ENCODE results near the gene KCNB1.

The KCNB1 gene

GRCh38 chr20:49408509-49409104, 73.9 kb downstream of the KCNB1 start:
- no peak for DNase-seq

DNA sequence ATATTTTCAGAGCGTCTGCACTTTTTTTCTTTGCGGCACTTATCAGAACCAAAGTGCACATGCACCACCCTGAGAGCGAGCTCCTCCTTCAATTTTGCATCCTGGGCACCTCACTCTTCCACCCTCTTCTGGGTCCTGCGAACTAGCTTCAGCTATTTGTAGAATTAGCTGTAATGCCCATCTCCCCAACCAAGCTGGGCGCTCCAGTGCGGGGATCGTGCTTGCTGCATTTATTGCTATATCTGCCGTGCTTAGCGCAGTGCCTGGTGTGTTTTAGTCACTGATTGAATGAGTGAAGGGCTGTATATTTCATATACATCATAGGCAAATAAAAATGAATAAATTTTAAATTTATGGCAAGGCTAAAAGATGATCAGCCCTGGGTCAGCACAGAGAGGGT, 75.8 kb downstream of the KCNB1 start:
- no peak for DNase-seq

DNA sequence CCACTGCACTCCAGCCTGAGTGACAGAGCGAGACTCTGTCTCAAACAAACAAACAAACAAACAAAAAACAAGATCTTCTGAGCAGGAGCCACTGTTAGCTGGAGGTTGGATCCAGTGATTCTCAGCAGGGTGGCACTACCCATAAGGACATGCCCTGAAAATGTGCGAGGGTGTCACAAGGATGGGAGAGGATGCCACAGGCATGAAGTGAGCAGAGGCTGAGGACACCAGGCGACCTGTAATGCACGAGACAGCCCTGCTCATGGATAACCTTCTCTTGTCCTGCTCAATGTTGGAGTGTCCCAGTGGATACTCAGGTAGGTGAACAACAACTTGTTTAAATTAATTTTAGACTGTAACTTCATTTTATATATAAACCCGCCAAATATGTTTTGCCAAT, 76.8 kb downstream of the KCNB1 start:
- no peak for DNase-seq

DNA sequence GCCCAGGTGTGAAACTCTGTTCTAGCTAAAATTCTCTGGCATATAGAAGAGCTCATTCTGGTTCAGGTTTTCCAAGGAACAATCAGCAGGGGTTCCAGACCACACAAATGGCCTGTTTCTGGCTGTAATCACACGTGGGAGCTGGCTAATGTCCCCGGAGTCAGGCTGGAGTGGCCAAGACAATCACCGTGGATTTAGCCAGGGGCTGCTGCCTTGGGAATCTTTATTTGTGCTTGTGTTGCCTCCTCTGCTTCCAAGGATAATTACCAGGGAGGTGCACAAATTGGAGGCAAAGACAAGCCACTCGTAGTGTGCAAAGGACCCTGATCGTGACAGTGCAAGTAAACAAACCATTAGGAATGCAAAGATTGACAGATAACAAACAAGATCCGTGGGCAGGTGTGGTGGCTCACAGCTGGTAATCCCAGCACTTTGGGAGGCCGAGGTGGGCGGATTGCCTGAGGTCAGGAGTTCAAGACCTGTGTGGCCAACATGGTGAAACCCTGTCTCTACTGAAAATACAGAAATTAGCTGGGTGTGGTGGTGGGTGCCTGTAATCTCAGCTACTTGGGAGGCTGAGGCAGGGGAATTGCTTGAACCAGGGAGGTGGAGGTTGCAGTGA, 77.3 kb downstream of the KCNB1 start:
- no peak for DNase-seq

- DNase-seq: no peak
Measured at GRCh38 chr20:49404461-49404860, 78.0 kb downstream of the KCNB1 start.

- no peak for DNase-seq
Measured at GRCh38 chr20:49403911-49404310, 78.6 kb downstream of the KCNB1 start.

DNA sequence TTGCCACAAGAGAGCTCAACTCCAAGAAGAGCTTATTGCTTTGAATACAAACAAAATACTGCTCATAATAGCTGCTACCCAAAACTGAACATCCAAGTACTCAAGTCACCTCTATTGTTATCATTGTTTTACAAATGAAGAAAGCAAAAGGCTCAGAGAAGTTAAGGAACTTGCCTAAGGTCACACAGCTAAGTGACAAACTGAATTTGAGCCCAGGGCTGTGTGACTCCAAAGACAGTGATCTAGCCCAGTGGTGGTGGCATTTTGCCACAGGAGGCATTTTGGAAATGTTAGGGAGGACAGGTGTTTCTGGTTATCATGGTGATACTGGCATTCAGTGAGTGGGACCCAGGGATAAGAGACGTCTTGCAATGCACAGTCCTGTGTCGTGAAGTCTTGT, 79.5 kb downstream of the KCNB1 start:
- DNase-seq: no peak

DNA sequence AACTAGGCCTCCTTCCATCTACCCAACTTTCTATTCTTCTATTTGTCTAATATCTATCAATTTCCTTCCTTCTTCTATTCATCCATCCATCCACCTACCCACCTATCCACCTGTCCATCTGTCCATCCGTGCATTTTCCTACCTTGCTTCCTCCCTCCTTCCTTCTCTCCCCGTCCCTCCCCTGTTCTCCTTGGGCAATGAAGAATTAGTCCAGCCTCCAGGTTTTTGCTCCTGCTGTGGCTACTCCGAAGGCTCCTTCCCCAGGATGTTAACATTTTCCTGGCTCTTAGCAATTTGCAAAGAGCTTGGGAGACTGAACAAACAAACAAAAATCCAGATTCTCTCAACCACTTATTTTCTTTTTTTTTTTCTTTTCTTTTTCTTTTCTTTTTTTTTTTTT, 81.6 kb downstream of the KCNB1 start:
- no peak for DNase-seq

- no peak for DNase-seq
Measured at GRCh38 chr20:49400410-49400809, 82.1 kb downstream of the KCNB1 start.

DNA sequence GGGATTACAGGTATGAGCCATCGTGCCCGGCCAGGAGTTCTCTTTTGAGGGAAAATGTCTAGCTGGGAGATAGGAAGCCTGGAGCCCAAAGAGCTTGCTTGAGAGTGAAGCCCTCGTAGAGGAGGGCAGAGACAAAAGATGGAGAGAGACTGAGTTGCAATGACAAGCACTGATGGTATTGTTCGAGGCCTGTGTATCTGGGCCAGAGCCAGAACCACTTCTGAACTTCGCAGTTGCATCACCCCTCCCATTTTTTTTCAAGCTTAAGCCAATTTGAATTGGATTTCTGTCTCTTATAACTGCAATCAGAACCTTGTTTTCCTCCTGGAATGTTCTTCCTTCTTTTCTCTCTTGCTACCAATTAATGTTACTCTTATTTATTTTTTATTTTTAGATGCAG, 83.1 kb downstream of the KCNB1 start:
- DNase-seq: no peak

DNA sequence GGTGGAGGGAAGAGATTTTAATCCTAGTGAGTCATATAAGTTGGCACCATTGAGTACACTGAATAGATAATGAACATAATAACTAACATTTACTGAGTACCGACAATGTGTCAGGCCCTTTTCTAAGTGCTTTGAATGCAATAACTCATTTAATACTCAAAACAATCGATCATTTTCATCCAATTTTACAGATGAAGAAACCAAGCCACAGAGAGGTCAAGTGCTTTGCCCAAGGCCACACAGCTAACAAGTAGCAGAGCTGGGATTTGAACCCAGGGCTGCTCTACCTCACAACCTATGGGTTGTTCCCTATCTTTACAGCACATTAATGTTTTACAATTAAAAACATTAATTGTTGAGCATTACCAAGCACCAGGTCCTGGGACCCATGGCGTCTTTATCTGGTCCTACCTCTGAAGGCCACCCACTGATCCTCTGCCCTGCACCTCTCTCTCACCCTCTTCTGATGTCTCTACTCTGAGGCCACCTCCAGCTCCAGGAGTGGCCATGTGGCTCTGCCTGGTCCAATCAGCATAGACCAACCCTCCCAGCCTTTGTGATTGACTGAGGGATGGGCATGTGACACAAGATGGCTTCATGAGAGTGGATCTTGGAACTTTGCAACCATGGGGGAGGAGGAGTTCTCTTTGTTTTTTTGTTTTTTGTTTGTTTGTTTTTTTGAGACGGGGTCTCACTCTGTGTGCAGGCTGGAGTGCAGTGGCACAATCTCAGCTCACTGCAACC, 83.9 kb downstream of the KCNB1 start:
- no peak for DNase-seq

DNA sequence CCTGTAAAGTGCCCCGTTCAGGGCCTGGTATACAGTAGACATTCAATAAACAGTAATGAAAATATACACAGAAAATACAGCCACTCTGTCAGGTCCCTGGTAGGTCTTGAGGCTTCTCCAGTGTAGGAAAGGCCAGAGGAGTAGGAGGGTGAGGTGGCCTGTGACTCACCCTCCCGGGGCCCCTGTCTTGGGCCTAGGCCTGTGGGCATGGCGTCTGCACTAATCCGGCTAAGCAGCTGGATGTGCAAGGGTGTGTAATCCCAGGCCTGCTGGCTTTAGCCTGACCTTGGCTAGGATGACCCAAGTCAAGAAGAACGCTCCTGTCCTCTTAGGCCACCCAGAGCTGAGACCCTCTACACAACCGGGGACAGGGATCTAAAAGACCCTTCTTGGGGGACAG, 84.9 kb downstream of the KCNB1 start:
- DNase-seq: no peak

DNA sequence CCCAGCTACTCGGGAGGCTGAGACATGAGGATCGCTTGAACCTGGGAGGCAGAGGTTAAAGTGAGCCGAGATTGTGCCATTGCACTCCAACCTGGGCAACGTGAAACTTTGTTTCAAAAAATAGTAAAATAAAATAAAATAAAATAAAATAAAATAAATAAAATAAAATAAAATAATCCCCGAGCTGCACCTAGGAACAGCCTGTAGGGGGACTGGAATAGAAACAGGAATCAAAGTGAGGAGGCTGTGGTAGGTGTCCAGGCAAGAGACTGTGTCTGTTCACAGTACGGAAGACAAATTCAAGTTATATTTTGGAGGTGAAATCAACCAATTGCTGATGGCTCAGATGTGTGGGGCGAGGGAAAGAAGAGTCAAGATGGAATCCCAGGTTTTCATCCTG, 86.2 kb downstream of the KCNB1 start:
- no peak for DNase-seq

DNA sequence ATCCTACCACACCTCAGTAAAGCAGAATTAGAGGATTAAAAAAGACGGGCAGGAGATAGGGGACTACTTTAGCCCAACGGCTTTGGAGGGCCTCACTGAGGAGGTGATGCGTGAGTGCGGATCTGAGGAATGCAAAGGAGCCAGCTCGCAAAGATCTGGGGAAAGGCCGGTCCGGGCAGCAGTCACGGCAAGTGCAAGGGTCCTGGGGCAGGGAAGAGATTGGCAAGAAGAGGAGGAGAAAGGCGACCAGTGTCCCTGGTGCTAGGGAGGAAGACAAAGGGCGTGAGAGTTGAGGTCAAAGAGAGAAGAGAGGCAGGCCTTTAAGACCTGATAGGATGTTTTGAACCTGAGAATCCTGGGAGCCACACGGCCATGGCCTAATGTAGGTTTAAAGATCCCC, 86.8 kb downstream of the KCNB1 start:
- DNase-seq: no peak

DNA sequence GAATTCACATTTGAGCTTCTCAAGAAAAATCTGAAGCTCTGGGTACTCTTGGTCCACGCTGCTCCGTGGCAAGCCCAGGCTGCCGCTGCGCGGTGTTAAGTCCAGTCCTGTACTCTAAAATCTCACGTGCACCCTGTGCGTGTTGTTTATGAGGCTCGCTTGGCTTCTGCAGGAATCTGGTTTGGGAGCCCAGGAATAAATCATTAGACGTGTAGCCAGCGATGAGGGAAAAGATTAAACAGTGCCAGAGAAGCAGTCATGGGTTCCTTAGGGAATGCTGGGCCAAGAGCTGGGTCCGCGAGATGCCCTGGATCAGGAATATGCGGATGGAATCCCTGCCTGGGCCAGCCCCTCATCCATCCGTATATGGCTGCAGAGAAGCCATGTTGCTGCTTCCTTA, 87.3 kb downstream of the KCNB1 start:
- no peak for DNase-seq

DNA sequence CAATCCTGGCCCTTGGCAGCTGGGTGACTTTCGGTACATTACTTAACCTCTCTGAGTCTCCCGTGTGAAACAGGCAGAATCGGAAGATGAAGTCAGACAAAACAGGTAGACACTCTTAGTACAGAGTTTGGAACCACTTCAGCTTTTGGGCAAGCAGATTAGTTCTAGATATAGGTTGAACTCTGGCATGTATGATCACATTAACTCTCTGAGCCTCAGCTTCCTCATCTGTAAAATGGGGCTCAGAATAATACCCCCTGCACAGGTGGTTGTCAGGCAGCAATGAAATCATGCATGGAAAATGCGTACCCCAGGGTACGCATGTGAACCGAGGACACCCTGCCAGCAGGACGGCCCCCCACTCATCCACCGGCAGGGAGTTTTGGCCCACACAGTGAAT, 87.7 kb downstream of the KCNB1 start:
- DNase-seq: no peak

GRCh38 chr20:49394264-49394663, 88.2 kb downstream of the KCNB1 start:
- DNase-seq: no peak

DNA sequence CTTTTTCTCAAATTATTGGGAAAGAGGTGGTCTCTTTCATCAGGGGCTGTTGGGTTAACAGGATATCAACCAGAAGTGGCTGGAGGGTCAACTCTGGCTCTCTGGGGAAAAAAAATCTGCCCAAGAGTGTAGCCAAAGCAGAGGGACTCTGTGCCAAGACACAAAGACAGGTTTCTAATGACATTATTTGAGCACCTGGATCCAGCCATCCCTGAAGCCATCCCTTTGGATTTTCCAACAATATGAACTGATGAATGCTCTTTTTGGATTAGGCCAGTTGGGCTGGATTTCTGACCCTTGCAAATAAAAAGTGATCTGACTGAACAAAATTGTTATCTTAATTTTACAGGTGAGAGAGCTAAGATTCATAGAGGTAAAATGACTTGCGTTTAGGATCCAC, 88.7 kb downstream of the KCNB1 start:
- no peak for DNase-seq

DNA sequence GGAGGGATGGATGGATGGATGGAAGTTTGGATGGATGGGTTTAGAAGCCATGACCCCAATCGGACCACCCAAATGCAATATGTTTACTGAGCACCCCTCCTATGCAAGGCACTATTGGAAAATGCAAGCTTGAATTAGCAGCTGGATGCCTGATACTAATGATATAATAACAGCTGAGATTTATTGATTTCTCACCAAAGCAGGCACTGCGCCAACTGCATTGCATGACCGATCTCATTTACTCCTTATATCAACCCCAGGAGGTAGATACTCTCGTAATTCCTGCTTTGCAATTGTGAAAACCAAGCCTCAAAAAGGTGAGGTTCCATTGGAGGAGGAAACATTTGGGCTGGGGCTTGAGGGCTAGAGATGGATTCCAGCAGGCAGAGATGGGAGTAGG, 89.7 kb downstream of the KCNB1 start:
- no peak for DNase-seq

DNA sequence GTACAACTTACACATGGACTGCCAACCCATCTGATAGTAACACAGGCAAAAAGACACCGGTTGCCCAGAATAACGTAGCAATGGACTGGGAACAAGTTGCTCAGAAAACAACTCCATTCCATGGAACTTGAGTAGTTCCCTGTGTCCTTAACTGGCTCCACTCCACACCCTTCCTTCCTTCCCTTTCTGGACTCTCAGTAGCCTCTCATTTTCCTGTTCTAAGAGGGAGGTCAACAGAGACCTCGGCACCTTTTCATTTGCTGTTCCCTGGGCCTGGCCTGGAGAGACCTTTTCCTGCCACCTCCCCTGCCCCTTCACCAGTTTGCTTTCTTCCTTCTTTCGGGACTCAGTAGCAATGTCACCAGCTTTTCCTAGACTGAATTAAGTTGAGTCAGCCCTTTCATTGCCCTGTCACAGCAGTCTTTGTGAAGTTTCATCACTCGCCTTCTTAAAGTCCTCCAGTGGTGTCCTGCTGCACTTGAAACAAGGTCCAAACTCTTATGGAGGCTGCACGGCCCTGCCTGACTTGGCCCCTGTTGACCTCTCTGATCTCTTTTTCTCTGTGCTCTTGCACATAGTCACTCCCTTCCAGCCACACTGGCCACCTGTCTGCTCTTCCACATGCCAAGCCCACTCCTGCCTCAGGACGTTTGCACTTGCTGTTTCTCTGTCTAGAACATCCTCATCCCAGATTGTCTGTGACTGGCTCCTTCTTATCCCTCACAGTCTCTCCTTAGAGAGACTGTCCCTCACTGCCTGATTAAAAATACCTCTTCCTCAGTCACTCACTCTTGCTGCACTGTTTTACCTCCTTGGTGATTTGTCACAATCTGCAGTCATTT, 90.8 kb downstream of the KCNB1 start:
- no peak for DNase-seq

- no peak for DNase-seq
Measured at GRCh38 chr20:49389854-49390253, 92.6 kb downstream of the KCNB1 start.

GRCh38 chr20:49388744-49389143, 93.7 kb downstream of the KCNB1 start:
- no peak for DNase-seq

- no peak for DNase-seq
Measured at GRCh38 chr20:49387581-49387939, 94.9 kb downstream of the KCNB1 start.

All from T-helper 2 cell (primary cell).